HepG2 (cell line): ENCODE results near the gene MTRFR. TPM values are rescaled to one million over a fixed set of nuclear protein-coding genes. Genes with fewer than 3 reads are reported as not detected.

Source experiments
- ETV6 ChIP-seq: sonication (generic); formaldehyde crosslinking; conservative IDR thresholded peaks from 2 replicates; pipeline ENCODE4 v1.4.0; 2020; ENCODE audit warnings: missing genetic modification reagents
- HOXD1 ChIP-seq: sonication (generic); formaldehyde crosslinking; IDR thresholded peaks from 2 replicates; pipeline ENCODE4 v1.5.0; 2020; ENCODE audit warnings: missing genetic modification reagents
- KLF6 ChIP-seq: IDR thresholded peaks from 2 replicates; pipeline ENCODE4 v1.8.0; 2016; ENCODE audit warnings: missing biosample characterization, missing genetic modification reagents
- NR3C1 ChIP-seq: sonication (generic); formaldehyde crosslinking; IDR thresholded peaks from 2 replicates; pipeline ENCODE4 v1.4.0; 2020; ENCODE audit warnings: missing genetic modification reagents
- PPARG ChIP-seq: conservative IDR thresholded peaks from 2 replicates; pipeline ENCODE4 v1.6.1; 2016; ENCODE audit warnings: missing biosample characterization, missing genetic modification reagents
- RFXANK ChIP-seq: IDR thresholded peaks from 2 replicates; pipeline ENCODE4 v1.6.1; 2016
- SCMH1 ChIP-seq: sonication (generic); formaldehyde crosslinking; IDR thresholded peaks from 2 replicates; pipeline ENCODE4 v1.9.0; 2021; ENCODE audit warnings: missing genetic modification reagents, mild to moderate bottlenecking, borderline replicate concordance
- SIN3B ChIP-seq: fragments of 150-350 bp; IDR thresholded peaks from 2 replicates; pipeline ENCODE4 v1.6.1; 2014; ENCODE audit warnings: low read length
- TEAD2 ChIP-seq: sonication (generic); formaldehyde crosslinking; IDR thresholded peaks from 2 replicates; pipeline ENCODE4 v1.9.0; 2021; ENCODE audit warnings: missing genetic modification reagents
- U2AF1 ChIP-seq: fragments of 200-400 bp; formaldehyde crosslinking; optimal IDR thresholded peaks from 2 replicates; pipeline ENCODE3; 2017; ENCODE audit warnings: mild to moderate bottlenecking, low read depth, low read length
- ZBTB21 ChIP-seq: sonication (generic); formaldehyde crosslinking; IDR thresholded peaks from 2 replicates; pipeline ENCODE4 v1.4.0; 2020; ENCODE audit warnings: missing genetic modification reagents
- ZFP90 ChIP-seq: sonication (generic); formaldehyde crosslinking; IDR thresholded peaks from 2 replicates; pipeline ENCODE4 v1.8.0; 2022; ENCODE audit warnings: missing genetic modification reagents, mild to moderate bottlenecking, inconsistent platforms, borderline replicate concordance
- ZNF124 ChIP-seq: sonication (generic); formaldehyde crosslinking; IDR thresholded peaks from 2 replicates; pipeline ENCODE4 v1.4.0; 2020; ENCODE audit warnings: missing genetic modification reagents
- ZNF296 ChIP-seq: sonication (generic); formaldehyde crosslinking; conservative IDR thresholded peaks from 2 replicates; pipeline ENCODE4 v1.5.0; 2020; ENCODE audit warnings: mild to moderate bottlenecking, missing genetic modification reagents
- ZNF432 ChIP-seq: sonication (generic); formaldehyde crosslinking; IDR thresholded peaks from 2 replicates; pipeline ENCODE4 v1.5.0; 2020; ENCODE audit warnings: missing genetic modification reagents, mild to moderate bottlenecking, borderline replicate concordance
- ZNF530 ChIP-seq: sonication (generic); formaldehyde crosslinking; IDR thresholded peaks from 2 replicates; pipeline ENCODE4 v1.5.0; 2020; ENCODE audit warnings: low read depth, mild to moderate bottlenecking, missing genetic modification reagents
- ZNF7 ChIP-seq: IDR thresholded peaks from 2 replicates; pipeline ENCODE4 v1.6.1; 2016; ENCODE audit warnings: missing biosample characterization, missing genetic modification reagents
- ZSCAN20 ChIP-seq: sonication (generic); formaldehyde crosslinking; IDR thresholded peaks from 2 replicates; pipeline ENCODE4 v1.4.0; 2020; ENCODE audit warnings: missing genetic modification reagents, mild to moderate bottlenecking, borderline replicate concordance
- polyA plus RNA-seq, 8 experiments: library from polyadenylated mRNA; depleted of rRNA in 3 of 8; stranded (reverse) in 7 of 8; unstranded in 1 of 8; fragments of >200 nt; fragmentation: Illumina TruSeq in 4 of 8; extraction: Trizol in 4 of 8; gene quantifications; 2 replicates each; pipeline versions ENCODE4 v1.2.1 to v1.2.3, GENCODE V29; 2011 to 2016; ENCODE audit warnings: low read depth in 4 of 8, missing spikeins in 1 of 8, mixed read lengths in 1 of 8; ENCODE audit not compliant: insufficient read depth in 1 of 8
- total RNA-seq, 5 experiments: library from RNA; depleted of rRNA; stranded (reverse); fragments of >200 nt; fragmentation: Illumina TruSeq; extraction: Trizol; gene quantifications; 2 replicates each; pipeline ENCODE4 v1.2.3, GENCODE V29; 2016; ENCODE audit warnings: low read depth in 1 of 5
- TF ChIP-seq, protein P1 (sequence below): sonication (generic); formaldehyde crosslinking; IDR thresholded peaks from 2 replicates; pipeline ENCODE4 v1.5.0; 2020; ENCODE audit warnings: mild to moderate bottlenecking, low read depth, missing genetic modification reagents, borderline replicate concordance
- TF ChIP-seq, protein P2 (sequence below): sonication (generic); formaldehyde crosslinking; IDR thresholded peaks from 2 replicates; pipeline ENCODE4 v1.4.0; 2020; ENCODE audit warnings: missing genetic modification reagents; ENCODE audit errors: not compliant biosample characterization
- TF ChIP-seq, protein P3 (sequence below): sonication (generic); formaldehyde crosslinking; IDR thresholded peaks from 2 replicates; pipeline ENCODE4 v1.4.0; 2020; ENCODE audit warnings: missing genetic modification reagents, borderline replicate concordance
- TF ChIP-seq, protein P4 (sequence below): sonication (generic); formaldehyde crosslinking; IDR thresholded peaks from 2 replicates; pipeline ENCODE4 v1.8.1; 2022; ENCODE audit warnings: mild to moderate bottlenecking, missing genetic modification reagents
- TF ChIP-seq, protein P5 (sequence below): sonication (generic); formaldehyde crosslinking; IDR thresholded peaks from 2 replicates; pipeline ENCODE4 v1.4.0; 2020; ENCODE audit warnings: missing genetic modification reagents
- TF ChIP-seq, protein P6 (sequence below): sonication (generic); formaldehyde crosslinking; IDR thresholded peaks from 2 replicates; pipeline ENCODE4 v1.4.0; 2020; ENCODE audit warnings: missing genetic modification reagents

The MTRFR gene
- total and polyA plus RNA-seq, 2 of the 13 experiments (the other 11 are each of a cell fraction or from before 2014, with no cell fraction given): 7.1 to 9.9 TPM

DNA sequence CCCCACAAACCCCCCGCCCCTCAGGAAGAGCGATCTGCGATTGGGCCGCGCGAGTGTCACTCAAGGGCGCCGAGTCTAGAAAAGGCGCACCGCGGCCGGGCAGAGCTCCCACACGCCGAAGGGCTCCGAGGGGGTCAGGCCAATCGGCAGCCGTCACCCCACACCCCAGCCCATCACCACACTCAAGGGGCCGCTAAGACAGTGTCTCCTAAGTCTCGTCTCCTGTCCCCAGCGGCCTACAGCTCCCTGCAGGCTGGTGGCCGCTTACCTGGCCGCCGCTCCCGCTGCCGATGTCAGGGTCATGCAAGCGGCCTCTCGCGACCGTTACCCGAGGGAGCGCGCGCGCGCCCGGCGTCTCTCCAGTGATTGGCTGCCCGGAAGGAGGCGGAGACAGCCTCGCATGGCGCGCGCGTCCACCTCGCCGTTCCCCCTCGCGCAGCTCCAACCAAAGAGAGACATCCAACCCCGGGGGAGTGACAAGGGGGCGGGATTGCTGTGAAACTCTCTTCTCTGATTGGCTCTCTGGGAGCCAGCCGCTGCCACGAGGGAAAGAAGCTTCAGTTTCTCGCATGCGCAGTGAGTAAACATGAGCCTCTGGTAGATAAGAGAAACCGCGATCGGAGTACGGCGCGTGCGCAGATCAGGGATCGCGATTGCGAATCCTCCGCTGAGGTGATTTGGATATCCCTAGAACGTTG lies at the start of gene MTRFR, which contains the start of gene MPHOSPH9 (continued):
- TF ChIP-seq RFXANK (CRISPR knock-in tag) (no peak), SIN3B (no peak), ZNF124 (CRISPR knock-in tag) (peak; percentile 51; the same call in 1 of the 2 replicates), PPARG (CRISPR knock-in tag) (peak; percentile 59), ZNF530 (CRISPR knock-in tag) (no peak), ZNF7 (CRISPR knock-in tag) (no peak), HOXD1 (CRISPR knock-in tag) (peak; percentile 55; the same call in 1 of the 2 replicates), KLF6 (CRISPR knock-in tag) (peak; percentile 88), ZFP90 (CRISPR knock-in tag) (peak; percentile 52; the same call in 1 of the 2 replicates), ZBTB21 (CRISPR knock-in tag) (no peak; the same call in 1 of the 2 replicates), ZNF296 (CRISPR knock-in tag) (no peak; the same call in 1 of the 2 replicates), NR3C1 (CRISPR knock-in tag) (no peak), TEAD2 (CRISPR knock-in tag) (no peak), ZSCAN20 (CRISPR knock-in tag) (peak; percentile 90; the same call in 1 of the 2 replicates), U2AF1 (no peak), SCMH1 (CRISPR knock-in tag) (no peak), ETV6 (peak; percentile 94; the same call in 1 of the 2 replicates), ZNF432 (CRISPR knock-in tag) (no peak)
- TF ChIP-seq, protein P1, sequence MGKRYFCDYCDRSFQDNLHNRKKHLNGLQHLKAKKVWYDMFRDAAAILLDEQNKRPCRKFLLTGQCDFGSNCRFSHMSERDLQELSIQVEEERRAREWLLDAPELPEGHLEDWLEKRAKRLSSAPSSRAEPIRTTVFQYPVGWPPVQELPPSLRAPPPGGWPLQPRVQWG (CRISPR knock-in tag): 0 out of 2 replicates have a peak, but pooled peaks have one; percentile 22
- TF ChIP-seq, protein P2, sequence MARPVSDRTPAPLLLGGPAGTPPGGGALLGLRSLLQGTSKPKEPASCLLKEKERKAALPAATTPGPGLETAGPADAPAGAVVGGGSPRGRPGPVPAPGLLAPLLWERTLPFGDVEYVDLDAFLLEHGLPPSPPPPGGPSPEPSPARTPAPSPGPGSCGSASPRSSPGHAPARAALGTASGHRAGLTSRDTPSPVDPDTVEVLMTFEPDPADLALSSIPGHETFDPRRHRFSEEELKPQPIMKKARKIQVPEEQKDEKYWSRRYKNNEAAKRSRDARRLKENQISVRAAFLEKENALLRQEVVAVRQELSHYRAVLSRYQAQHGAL (CRISPR knock-in tag): peak; percentile 88
- TF ChIP-seq, protein P3, sequence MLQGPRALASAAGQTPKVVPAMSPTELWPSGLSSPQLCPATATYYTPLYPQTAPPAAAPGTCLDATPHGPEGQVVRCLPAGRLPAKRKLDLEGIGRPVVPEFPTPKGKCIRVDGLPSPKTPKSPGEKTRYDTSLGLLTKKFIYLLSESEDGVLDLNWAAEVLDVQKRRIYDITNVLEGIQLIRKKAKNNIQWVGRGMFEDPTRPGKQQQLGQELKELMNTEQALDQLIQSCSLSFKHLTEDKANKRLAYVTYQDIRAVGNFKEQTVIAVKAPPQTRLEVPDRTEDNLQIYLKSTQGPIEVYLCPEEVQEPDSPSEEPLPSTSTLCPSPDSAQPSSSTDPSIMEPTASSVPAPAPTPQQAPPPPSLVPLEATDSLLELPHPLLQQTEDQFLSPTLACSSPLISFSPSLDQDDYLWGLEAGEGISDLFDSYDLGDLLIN (CRISPR knock-in tag): peak; percentile 99; the same call in 1 of the 2 replicates
- TF ChIP-seq, protein P4, sequence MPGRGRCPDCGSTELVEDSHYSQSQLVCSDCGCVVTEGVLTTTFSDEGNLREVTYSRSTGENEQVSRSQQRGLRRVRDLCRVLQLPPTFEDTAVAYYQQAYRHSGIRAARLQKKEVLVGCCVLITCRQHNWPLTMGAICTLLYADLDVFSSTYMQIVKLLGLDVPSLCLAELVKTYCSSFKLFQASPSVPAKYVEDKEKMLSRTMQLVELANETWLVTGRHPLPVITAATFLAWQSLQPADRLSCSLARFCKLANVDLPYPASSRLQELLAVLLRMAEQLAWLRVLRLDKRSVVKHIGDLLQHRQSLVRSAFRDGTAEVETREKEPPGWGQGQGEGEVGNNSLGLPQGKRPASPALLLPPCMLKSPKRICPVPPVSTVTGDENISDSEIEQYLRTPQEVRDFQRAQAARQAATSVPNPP: no peak
- TF ChIP-seq, protein P5, sequence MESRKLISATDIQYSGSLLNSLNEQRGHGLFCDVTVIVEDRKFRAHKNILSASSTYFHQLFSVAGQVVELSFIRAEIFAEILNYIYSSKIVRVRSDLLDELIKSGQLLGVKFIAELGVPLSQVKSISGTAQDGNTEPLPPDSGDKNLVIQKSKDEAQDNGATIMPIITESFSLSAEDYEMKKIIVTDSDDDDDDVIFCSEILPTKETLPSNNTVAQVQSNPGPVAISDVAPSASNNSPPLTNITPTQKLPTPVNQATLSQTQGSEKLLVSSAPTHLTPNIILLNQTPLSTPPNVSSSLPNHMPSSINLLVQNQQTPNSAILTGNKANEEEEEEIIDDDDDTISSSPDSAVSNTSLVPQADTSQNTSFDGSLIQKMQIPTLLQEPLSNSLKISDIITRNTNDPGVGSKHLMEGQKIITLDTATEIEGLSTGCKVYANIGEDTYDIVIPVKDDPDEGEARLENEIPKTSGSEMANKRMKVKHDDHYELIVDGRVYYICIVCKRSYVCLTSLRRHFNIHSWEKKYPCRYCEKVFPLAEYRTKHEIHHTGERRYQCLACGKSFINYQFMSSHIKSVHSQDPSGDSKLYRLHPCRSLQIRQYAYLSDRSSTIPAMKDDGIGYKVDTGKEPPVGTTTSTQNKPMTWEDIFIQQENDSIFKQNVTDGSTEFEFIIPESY (CRISPR knock-in tag): peak; percentile 45; the same call in 1 of the 2 replicates
- TF ChIP-seq, protein P6, sequence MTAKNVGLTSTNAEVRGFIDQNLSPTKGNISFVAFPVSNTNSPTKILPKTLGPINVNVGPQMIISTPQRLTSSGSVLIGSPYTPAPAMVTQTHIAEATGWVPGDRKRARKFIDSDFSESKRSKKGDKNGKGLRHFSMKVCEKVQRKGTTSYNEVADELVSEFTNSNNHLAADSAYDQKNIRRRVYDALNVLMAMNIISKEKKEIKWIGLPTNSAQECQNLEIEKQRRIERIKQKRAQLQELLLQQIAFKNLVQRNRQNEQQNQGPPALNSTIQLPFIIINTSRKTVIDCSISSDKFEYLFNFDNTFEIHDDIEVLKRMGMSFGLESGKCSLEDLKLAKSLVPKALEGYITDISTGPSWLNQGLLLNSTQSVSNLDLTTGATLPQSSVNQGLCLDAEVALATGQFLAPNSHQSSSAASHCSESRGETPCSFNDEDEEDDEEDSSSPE: peak; percentile 95
